Kidney epithelial cell (primary cell): ENCODE results near the gene TNFAIP2. TPM values are rescaled to one million over a fixed set of nuclear protein-coding genes. Genes with fewer than 3 reads are reported as not detected.

ENCODE experiments used
- DNase-seq: peaks from one replicate; pipeline ENCODE4 v3.0.0-alpha.2; 2010; ENCODE audit warnings: low read depth
- H3K27me3 ChIP-seq: 2 replicates; pipeline ENCODE4 v1.6.0; 2011; ENCODE audit warnings: low read length; ENCODE audit not compliant: control insufficient read depth, insufficient read depth
- H3K36me3 ChIP-seq: 2 replicates; pipeline ENCODE4 v1.5.1; 2011; ENCODE audit warnings: low read length; ENCODE audit not compliant: control insufficient read depth, insufficient read depth
- H3K4me3 ChIP-seq: 2 replicates; pipeline ENCODE4 v1.5.1; 2011; ENCODE audit warnings: low read depth, mild to moderate bottlenecking, control low read depth, low read length
- total RNA-seq: library from RNA; depleted of rRNA; stranded (reverse); fragments of >200 nt; gene quantifications from 2 replicates; pipeline ENCODE4 v1.2.3, GENCODE V29; 2015
- TF ChIP-seq, protein P1 (sequence below): IDR thresholded peaks from 2 replicates; pipeline ENCODE4 v1.5.1; 2011; ENCODE audit warnings: mild to moderate bottlenecking, moderate library complexity, low read length, control low read depth, inconsistent platforms; ENCODE audit not compliant: insufficient read depth, poor library complexity, severe bottlenecking

TNFAIP2 gene
- total RNA-seq, 1 donor from 2014 or later, result 152 TPM

DNA sequence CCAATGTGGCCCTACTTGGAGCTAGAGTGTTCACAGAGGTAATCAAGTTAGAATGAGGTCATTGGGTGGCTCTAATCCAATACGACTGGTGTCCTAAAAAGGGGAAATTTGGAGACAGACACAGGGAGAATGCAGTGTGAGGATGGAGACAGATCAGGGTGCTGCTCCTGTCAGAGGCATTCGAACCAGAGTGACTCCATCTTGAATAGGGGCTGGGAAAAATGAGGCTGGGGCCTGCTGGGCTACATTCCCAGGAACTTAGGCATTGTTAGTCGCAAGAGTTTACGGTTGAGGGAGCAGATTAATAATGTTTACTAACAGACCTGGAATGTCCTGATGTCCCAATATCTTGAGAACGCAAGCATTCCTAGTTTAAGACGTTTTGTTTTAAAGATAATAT is 20.2 kb downstream of the TNFAIP2 start:
- Histone ChIP-seq H3K27me3 (no peaks in the 10 kb centered on the region), H3K4me3 (no peak overlapping the region), H3K36me3 (no peaks in the 10 kb centered on the region)
- DNase-seq, result no peak
- TF ChIP-seq, protein P1, sequence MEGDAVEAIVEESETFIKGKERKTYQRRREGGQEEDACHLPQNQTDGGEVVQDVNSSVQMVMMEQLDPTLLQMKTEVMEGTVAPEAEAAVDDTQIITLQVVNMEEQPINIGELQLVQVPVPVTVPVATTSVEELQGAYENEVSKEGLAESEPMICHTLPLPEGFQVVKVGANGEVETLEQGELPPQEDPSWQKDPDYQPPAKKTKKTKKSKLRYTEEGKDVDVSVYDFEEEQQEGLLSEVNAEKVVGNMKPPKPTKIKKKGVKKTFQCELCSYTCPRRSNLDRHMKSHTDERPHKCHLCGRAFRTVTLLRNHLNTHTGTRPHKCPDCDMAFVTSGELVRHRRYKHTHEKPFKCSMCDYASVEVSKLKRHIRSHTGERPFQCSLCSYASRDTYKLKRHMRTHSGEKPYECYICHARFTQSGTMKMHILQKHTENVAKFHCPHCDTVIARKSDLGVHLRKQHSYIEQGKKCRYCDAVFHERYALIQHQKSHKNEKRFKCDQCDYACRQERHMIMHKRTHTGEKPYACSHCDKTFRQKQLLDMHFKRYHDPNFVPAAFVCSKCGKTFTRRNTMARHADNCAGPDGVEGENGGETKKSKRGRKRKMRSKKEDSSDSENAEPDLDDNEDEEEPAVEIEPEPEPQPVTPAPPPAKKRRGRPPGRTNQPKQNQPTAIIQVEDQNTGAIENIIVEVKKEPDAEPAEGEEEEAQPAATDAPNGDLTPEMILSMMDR, result no peak

DNA sequence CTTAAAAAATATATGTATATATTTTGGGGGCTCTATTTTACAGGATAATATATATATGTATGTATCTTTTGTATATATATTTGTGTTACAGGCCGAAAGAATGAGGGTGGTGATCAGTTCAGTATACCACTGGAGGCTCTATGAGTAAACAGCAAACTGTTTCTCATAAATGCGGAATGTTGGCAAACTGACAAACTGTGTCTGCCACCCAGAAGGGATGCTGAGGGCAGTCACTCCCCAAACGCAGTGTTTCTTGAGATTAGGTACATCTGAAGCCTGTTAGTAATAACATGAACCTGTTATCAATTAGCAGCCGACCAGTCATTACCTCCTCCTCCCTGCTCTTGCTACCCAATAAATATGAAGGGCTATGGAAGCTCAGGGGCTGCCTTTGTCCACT is 20.8 kb downstream of the TNFAIP2 start:
- TF ChIP-seq, protein P1, result no peak
- no peak for DNase-seq
- no peak overlapping the region for H3K4me3 ChIP-seq
- no peaks in the 10 kb centered on the region for H3K36me3 ChIP-seq
- no peaks in the 10 kb centered on the region for H3K27me3 ChIP-seq

DNA sequence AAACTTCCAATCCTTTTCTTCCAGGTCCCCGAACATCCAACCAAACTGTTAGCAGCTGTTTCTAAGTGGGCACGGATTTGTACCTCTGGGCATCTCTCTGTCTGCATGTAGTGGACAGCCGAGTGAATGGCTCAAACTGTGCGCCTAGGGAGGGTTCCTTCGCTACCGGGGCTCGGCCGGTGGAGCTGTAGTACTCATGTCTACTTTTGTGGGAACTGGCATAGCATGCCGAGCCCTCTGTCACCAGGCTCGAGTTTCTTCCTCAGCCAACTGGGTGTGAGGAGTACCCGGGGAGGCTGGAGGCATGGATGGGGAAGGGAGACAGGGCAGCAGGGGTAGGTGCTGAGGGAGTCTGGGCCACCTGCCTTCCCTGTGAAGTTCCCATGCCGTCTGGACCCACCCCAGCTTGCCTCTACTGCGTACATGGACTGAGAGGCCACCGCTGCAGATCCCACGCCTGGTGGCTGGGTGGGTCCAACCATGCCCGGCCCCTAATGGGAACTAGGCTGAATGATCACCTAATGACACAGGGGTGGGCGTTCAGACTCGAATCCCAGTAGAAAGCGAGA is 23.0 kb downstream of the TNFAIP2 start:
- TF ChIP-seq, protein P1, result no peak
- DNase-seq, result no peak
- H3K36me3 ChIP-seq, result no peaks in the 10 kb centered on the region
- H3K27me3 ChIP-seq, result no peaks in the 10 kb centered on the region
- no peak overlapping the region for H3K4me3 ChIP-seq

DNA sequence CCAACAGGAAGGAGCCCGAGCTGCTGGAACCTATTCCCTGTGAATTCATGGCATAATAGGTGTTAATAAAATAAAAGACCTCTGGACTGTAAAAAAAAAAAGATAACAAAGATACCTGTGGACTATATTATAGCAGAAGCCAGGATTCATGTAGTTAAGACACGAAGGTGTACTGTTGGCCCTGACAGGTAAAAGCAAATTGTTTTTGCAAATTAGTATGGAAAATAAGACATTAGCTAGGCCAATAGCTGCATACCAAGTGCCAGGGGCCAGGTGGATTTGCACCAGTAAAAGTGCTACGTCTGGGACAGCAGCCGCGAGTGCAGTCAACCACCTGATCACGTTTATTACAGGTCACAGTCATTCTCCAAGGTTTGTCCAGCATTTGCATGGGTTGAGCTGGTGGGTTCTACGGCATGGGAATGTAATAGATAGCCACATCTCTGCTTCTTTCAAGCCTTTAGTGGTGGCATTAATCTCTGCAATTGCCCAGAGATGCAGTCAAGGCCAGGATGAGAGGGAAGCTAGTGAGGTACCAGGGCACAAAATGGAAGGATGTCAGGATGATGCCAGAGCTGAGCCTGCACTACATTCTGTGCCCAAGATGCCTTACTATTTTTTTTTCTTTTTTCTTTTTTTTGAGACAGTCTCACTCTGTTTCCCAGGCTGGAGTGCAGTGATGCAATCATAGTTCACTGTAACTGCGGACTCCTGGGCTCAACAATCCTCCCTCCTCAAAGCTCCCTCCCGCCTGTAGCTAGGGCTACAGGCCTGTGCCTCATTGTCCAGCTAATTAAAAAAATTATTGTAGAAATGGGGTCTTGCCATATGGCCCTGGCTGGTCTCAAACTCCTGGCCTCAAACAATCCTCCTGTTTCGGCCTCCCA is 26.3 kb downstream of the TNFAIP2 start:
- H3K4me3 ChIP-seq, result no peak overlapping the region
- TF ChIP-seq, protein P1, result no peak
- H3K36me3 ChIP-seq, result no peaks in the 10 kb centered on the region
- H3K27me3 ChIP-seq, result no peaks in the 10 kb centered on the region
- no peak for DNase-seq

DNA sequence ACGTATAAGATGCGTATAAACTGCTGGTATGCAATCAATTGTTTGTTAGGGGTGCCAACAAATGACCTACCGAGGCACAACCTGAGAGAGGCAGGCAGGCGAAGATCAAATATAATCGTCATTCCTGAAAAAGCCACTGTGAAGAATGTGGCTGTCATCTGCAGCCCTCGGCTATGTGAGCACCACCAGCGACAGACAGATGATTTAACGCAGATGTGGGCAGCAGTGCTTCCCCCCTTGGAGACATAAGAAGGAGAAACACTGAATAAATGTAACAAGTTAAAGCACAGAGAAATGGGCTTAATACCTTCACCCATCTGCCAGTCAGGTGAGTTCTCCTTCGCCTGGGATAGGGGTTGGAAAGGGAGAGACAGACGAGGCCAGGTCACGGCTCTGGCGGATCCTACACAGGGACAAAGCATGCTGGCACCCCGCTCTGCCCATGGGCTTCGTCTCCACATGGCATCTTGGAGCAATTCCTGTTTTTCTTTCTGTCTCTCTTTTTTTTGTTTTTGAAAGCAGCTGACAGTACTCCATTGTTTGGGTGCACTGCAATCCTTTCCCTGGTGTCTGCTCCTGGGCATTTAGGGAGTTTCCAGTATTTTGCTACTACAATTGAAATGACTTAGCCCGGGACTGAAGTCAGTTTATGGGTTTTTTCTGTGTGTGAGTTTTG is 28.1 kb downstream of the TNFAIP2 start:
- no peak overlapping the region for H3K4me3 ChIP-seq

More for the DNA sequence above, 28.1 kb downstream of the TNFAIP2 start:
- TF ChIP-seq, protein P1, result no peak
- Histone ChIP-seq H3K27me3 (no peaks in the 10 kb centered on the region), H3K36me3 (no peaks in the 10 kb centered on the region)
- DNase-seq, result no peak
